Activated CD8-positive, alpha-beta memory T cell treated with anti-CD3 and anti-CD28 coated beads for 48 hours (primary cell): ENCODE data around the gene TMEM203.
"Not testable (repeated sequence)": the region's sequence is repeated elsewhere in the genome, so short reads cannot be mapped to it uniquely, and the experiment has no call there.

Source experiments
- DNase-seq, 3 experiments: peaks; one replicate each; pipeline ENCODE4 v3.0.0-alpha.2; 2020; ENCODE audit warnings: low read depth in 2 of 3, low spot score in 2 of 3

TMEM203 gene

DNA sequence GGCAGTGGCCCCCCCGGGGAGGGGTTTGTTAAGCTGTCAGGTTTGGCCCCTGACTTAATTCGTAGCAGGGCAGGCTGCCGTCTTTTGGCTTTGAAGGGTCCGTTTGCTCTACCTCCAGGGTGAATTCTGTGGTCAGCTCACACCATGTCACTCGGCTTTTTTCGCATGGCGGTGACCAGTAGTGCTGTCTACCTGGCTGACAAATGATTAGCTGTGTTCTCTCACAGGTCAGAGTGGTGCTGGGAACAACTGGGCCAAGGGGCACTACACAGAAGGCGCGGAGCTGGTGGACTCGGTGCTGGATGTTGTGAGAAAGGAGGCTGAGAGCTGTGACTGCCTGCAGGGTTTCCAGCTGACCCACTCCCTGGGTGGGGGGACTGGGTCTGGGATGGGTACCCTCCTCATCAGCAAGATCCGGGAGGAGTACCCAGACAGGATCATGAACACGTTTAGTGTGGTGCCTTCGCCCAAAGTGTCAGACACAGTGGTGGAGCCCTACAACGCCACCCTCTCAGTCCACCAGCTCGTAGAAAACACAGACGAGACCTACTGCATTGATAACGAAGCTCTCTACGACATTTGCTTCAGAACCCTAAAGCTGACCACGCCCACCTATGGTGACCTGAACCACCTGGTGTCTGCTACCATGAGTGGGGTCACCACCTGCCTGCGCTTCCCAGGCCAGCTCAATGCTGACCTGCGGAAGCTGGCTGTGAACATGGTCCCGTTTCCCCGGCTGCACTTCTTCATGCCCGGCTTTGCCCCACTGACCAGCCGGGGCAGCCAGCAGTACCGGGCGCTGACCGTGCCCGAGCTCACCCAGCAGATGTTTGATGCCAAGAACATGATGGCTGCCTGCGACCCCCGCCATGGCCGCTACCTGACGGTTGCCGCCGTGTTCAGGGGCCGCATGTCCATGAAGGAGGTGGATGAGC, 37.1 kb upstream of the TMEM203 start:
- no peak for DNase-seq

DNA sequence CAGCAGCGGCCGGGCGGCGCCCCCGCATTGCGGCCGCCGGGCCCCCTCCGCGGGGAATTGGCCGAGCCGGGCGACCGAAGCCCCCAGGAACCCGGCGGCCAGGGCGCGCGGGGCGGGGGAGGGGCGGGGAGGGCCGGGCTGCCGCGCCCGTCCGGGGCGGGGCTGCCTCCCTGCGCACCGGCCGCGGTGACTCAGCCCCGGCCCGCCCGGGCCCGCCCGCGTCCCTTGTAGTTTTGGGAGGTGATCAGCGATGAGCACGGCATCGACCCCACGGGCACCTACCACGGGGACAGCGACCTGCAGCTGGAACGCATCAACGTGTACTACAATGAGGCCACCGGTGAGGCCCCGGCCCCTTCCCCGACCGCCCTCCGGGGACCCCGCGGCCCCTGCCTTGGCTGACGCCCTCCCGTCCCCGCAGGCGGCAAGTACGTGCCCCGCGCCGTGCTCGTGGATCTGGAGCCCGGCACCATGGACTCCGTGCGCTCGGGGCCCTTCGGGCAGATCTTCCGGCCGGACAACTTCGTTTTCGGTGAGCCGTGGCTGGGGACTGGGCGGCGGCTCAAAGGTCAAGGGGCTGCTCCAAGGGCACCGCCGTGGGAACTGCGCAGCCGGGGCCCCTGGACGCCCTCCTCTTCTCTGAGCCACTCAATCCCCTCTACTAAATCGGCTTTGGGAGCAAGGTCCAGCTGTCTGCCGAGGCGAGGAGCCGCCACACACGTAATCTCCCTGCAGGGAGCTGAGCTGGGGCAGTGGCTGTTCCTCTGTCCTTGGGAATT, 36.2 kb upstream of the TMEM203 start:
- no peak for DNase-seq

DNA sequence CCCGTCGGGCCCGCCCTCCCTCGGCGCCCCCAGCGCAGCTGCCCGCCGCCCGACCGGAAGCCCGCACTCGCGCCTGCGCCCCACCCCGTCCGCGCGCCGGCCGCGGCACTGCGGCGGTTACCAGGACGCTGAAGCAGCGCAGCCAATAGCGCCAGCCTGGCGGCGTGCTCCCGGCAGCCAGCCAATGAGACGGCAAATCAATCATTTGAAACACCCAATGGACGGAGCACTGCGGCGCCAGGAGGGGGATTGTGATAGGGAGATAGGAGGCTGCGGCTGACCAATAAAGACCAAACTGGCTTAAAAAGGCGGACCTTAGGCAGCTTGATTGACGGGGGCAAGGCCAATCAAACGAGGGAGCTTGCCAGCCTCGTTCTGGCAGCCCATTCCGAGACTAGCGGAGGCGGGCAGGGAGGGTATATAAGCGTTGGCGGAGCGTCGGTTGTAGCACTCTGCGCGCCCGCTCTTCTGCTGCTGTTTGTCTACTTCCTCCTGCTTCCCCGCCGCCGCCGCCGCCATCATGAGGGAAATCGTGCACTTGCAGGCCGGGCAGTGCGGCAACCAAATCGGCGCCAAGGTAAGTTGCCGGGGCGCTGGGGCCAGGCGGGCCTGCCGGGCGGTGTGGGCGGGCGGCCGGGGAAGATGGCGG, 35.5 kb upstream of the TMEM203 start, which contains the start of gene TUBB4B:
TSS of gene TUBB4B (plus strand) at position 447 of the 649 bp plus-strand sequence. CDS start at position 521, 74 bp downstream.
- peak; percentile 85 to 98 (median 93) for DNase-seq

- peak in 2 of 3 experiments; percentile 50 to 66 for DNase-seq
These were observed 34.9 kb upstream of the TMEM203 start for GRCh38 chr9:137240318-137240840.

DNA sequence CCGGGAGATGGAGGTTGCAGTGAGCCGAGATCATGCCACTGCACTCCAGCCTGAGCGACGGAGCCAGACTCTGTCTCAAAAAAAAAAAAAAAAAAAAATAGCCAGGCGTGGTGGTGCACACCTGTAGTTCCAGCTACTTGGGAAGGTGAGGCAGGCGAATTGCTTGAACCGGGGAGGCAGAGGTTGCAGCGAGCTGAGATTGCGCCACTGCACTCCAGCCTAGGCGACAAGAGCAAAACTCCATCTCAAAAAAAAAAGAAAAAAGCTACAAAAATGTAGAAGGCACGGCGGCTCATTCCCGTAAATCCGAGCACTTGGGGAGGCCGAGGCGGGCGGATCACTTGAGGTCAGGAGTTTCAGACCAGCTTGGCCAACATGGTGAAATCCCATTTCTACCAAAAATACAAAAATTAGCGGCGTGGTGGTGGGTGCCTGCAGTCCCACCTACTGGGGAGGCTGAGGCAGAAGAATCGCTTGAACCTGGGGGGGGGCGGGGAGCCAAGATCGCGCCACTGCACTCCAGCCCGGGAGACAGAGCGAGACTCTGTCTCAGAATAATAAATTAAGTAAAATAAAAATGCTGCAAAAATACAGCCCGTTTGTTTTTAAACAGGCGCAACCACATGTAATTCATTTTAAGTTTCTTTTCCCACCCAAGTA, 34.2 kb upstream of the TMEM203 start:
- DNase-seq: not testable (repeated sequence)

DNA sequence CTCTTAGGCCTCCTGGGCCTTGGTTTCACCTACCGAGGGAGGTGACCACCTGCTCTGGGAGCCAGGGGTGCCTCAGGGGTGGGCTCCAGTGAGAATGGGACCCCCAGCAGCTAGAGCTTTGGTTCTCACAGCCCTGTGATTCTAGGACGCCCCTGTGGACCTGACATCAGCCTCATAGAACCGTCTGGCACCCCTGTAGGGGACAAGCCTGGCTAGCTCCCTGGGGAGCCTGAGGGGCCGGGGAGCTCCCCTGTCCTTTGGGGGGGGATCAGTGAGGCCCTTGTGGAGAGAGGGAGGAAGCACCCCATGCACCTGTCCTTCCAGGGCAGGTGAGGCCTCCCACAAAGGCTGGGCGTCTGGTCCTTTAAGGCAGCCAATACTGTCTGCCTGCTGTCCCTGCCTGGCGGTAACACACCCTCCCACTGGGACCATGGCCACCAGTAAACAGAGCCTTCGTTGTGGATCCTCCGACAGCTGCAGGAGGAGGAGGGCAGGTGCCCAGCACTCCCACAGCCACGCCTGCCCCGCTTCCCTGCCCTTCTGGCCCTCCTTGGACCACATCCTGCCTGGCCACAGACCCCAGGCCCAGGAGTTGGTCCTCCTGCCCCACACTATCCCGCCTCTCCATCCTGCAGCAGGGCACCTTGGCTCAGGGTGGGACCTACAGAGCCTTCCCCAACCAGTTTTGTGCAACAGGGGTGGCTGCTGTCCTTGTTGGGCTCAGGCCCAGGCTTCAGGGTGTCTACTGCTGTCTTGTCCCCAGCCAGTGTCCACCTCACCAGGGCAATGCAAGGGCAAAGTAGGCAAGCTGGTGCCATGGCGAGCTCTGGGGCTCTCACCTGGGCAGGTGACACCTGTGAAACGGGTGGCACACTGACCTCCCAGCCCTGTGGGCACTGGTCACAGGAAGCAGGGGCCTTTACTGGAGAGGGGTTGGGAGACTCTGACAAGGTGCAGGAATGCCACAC, 32.6 kb upstream of the TMEM203 start:
- no peak for DNase-seq

DNA sequence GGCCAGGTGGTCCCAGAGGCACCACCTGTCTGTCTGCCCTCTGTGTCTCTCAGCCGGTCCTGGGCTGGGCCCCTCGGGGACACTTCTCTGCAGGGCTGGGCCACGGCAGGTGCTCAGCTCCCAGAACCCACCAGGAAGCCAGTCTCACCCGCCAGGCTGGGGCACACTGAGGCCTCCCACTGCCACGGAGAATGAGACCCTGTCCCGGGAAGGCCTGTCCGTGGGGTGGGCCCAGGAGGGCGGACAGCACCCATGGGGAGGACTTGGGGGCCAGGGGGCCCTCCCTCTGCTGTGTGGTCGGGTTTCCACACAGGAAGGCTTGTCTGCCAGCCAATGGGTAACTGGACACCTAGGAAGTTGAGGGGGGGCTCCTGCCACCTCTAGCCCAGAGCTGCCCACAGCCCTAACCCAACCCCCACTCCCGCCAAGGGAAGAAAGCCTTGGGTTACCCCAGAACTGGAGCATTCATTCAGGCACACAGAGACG, 31.5 kb upstream of the TMEM203 start:
- DNase-seq: no peak

DNA sequence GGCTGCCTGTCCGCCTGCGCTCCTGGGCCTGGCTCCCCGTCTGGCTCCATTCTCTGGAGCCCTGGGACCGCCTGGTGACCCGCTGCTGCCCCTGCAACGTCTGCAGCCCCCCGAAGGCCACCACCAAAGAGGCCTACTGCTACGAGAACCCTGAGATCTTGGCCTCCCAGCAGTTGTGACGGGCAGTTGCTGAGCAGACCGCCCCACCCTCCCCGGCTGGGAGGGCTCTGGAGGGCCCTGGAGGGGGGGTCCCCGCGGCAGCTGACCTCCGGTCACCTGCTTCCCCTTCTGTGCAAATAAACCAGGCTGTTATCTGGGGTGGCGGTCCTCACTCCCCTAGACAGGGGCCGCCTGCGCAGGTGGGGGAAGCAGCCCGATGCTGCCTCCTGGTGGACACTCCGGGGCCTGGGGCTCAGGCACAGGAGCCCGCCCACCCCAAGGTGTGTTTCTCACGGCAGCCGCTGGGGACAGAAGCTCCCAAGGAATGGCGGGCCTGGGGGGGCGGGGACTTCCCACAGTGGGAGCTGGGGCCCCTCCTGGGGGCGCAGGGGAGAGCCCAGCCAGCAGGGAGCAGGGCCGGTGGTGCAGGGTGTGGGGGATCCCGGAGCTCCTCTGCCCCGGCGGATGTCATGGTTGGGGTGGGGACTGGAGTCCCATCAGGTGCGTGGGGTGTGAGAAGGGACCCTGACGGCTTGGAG, 30.9 kb upstream of the TMEM203 start:
- DNase-seq: peak; percentile 70 to 89 (median 87)

GRCh38 chr9:137235424-137236237, 30.2 kb upstream of the TMEM203 start:
- no peak for DNase-seq

DNA sequence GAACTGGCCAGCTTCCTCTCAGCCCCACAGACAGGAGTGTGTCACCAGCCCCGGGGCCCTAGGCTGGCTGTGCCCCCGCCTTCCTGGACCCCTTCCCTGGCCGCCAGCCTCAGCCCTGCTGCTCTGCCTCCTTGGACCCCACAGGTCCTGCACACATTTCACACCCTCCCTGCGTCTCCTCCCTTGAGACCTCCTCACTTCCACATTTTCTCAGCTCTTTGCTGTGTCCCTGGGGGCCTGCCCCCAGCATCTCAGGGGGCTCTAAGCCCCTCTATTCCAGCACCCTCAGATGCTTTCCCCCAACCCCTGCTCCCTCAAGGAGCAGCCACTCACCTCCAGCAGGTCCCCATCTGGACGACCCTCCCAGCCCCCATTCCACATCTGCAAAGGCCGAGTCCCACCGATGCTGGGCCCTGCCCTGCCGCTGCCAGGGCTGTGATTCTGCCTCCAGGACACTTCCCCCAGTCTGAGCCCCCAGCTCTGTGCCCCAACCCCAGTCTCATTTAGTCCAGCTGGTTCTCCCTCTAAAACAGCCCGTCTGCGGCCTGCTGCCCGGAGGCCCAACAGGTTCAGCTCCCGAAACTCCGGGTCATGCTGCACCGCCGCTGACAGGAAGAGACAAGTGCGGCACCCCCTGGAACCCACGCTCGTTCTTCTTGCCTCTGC, 29.4 kb upstream of the TMEM203 start:
- DNase-seq: no peak

DNA sequence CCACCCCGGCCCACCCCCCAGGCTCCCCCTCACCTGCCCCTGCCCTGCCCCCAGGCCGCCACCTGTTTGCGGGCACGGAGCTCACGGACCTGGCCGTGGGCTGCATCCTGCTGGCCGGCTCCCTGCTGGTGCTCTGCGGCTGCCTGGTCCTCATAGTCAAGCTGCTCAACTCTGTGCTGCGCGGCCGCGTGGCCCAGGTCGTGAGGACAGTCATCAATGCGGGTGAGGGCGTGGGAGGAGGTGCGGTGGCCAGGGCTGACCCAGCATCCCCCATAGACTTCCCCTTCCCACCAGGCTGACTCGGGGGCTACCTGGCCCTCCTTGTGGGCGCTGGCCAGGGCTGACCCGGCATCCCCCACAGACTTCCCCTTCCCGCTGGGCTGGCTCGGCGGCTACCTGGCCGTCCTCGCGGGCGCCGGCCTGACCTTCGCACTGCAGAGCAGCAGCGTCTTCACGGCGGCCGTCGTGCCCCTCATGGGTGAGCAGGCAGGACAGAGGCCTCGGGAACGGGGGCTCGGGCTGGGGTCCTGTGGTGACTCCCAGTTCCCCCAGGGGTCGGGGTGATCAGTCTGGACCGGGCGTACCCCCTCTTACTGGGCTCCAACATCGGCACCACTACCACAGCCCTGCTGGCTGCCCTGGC, 28.7 kb upstream of the TMEM203 start:
- DNase-seq: no peak

- DNase-seq: no peak
These were observed 27.9 kb upstream of the TMEM203 start for GRCh38 chr9:137233143-137233980.

GRCh38 chr9:137232510-137232909, 27.1 kb upstream of the TMEM203 start:
- no peak for DNase-seq

DNA sequence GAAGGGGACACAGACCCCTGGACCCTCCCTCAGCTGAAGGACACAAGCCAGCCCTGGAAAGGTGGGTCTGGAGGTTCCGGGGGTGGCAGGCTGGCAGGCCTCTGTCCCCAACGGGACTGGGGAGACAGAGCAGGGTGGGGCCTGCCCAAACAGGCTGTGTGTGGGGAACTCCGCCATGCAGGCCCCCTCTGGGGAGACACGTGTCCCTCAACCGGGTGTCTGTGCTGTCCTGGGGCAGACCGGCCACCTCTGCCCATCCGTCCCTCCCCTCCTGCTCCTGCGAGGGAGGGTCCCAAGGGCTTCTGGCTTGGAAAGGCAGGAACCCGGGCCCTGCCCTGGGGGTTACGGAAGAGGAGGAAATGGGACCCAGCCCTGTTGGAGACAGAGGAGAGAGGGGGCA, 26.7 kb upstream of the TMEM203 start:
- no peak for DNase-seq

- no peak for DNase-seq
These were observed 26.1 kb upstream of the TMEM203 start for GRCh38 chr9:137231372-137232039.
